ENCODE data around the gene DYRK1B.

DNA sequence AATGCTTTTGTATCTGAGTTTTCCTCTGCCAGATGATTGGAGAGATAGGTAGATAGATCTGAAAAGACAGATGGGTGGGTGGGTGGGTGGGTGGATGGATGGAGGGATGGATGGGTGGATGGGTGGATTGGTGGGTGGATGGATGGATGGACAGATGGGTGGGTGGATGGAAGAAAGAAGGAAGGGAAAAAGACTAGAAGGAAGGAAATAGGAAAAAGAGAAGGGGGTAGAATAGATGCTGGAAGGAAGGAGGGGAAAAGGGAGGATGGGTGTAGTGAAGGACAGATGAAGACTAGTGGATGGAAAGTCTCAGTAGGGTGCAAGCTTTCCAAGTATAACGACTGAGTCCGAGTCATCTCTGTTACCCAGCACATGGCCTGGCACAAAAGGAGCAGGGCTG lies 31.2 kb upstream of the DYRK1B start:
- TF ChIP-seq, protein P1, sequence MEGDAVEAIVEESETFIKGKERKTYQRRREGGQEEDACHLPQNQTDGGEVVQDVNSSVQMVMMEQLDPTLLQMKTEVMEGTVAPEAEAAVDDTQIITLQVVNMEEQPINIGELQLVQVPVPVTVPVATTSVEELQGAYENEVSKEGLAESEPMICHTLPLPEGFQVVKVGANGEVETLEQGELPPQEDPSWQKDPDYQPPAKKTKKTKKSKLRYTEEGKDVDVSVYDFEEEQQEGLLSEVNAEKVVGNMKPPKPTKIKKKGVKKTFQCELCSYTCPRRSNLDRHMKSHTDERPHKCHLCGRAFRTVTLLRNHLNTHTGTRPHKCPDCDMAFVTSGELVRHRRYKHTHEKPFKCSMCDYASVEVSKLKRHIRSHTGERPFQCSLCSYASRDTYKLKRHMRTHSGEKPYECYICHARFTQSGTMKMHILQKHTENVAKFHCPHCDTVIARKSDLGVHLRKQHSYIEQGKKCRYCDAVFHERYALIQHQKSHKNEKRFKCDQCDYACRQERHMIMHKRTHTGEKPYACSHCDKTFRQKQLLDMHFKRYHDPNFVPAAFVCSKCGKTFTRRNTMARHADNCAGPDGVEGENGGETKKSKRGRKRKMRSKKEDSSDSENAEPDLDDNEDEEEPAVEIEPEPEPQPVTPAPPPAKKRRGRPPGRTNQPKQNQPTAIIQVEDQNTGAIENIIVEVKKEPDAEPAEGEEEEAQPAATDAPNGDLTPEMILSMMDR (IDR thresholded peaks at IDR 0.05), result no peak
- TF ChIP-seq POLR2A (IDR thresholded peaks at IDR 0.05), result no peak
